ENCODE measurements around the gene NFATC1. TPM values are rescaled to one million over a fixed set of nuclear protein-coding genes. Genes with fewer than 3 reads are reported as not detected.
A peak's percentile ranks its signal among the peaks of the same experiment; 100 is the strongest.
"Not testable (repeated sequence)": the region's sequence is repeated elsewhere in the genome, so short reads cannot be mapped to it uniquely, and the experiment has no call there.

NFATC1 gene
- polyA plus RNA-seq, 1 donor, result 5.2 TPM

- DNase-seq, result no peak
Observed at GRCh38 chr18:79489051-79489898, 93.5 kb downstream of the NFATC1 start.

GRCh38 chr18:79489899-79490625 lies 94.3 kb downstream of the NFATC1 start:
- no peak for DNase-seq

GRCh38 chr18:79490626-79491041 lies 94.9 kb downstream of the NFATC1 start:
- no peak for DNase-seq

- no peak for DNase-seq
Observed at GRCh38 chr18:79491081-79491551, 95.4 kb downstream of the NFATC1 start.

- DNase-seq, result no peak
Observed at GRCh38 chr18:79493211-79493800, 97.6 kb downstream of the NFATC1 start.

- DNase-seq, result no peak
Observed at GRCh38 chr18:79493801-79494211, 98.1 kb downstream of the NFATC1 start.

- no peak for DNase-seq
Observed at GRCh38 chr18:79494936-79495335, 99.2 kb downstream of the NFATC1 start.

GRCh38 chr18:79495591-79496071 lies 99.9 kb downstream of the NFATC1 start:
- no peak for DNase-seq

GRCh38 chr18:79496237-79496977 lies 100.7 kb downstream of the NFATC1 start:
- no peak for DNase-seq

- DNase-seq, result peak; percentile 70
Observed at GRCh38 chr18:79496978-79497637, 101.4 kb downstream of the NFATC1 start.

GRCh38 chr18:79497638-79498081 lies 101.9 kb downstream of the NFATC1 start:
- no peak for DNase-seq

- DNase-seq, result no peak
Observed at GRCh38 chr18:79498662-79499061, 102.9 kb downstream of the NFATC1 start.

GRCh38 chr18:79501006-79501405 lies 105.3 kb downstream of the NFATC1 start:
- DNase-seq, result no peak

GRCh38 chr18:79502782-79503181 lies 107.1 kb downstream of the NFATC1 start:
- no peak for DNase-seq

- DNase-seq, result no peak
Observed at GRCh38 chr18:79503406-79503805, 107.7 kb downstream of the NFATC1 start.

GRCh38 chr18:79504034-79504433 lies 108.3 kb downstream of the NFATC1 start:
- no peak for DNase-seq

- not testable (repeated sequence) for DNase-seq
Observed at GRCh38 chr18:79504495-79504894, 108.8 kb downstream of the NFATC1 start.

GRCh38 chr18:79505465-79505864 lies 109.7 kb downstream of the NFATC1 start:
- DNase-seq, result not testable (repeated sequence)

GRCh38 chr18:79506191-79507075 lies 110.7 kb downstream of the NFATC1 start:
- no peak for DNase-seq

GRCh38 chr18:79507076-79507545 lies 111.4 kb downstream of the NFATC1 start:
- DNase-seq, result no peak
